Erythroblast (primary cell): ENCODE data around the gene FAIM2.
"Not testable (repeated sequence)": the region's sequence is repeated elsewhere in the genome, so short reads cannot be mapped to it uniquely, and the experiment has no call there.

ENCODE experiments used
- GATA1 ChIP-seq: IDR thresholded peaks from 2 replicates; pipeline ENCODE4 v1.6.1; 2011; ENCODE audit warnings: low read depth, mild to moderate bottlenecking, control low read depth, low read length, moderate library complexity
- POLR2A ChIP-seq: IDR thresholded peaks from 2 replicates; pipeline ENCODE4 v1.6.1; 2011; ENCODE audit warnings: mild to moderate bottlenecking, low read length

DNA sequence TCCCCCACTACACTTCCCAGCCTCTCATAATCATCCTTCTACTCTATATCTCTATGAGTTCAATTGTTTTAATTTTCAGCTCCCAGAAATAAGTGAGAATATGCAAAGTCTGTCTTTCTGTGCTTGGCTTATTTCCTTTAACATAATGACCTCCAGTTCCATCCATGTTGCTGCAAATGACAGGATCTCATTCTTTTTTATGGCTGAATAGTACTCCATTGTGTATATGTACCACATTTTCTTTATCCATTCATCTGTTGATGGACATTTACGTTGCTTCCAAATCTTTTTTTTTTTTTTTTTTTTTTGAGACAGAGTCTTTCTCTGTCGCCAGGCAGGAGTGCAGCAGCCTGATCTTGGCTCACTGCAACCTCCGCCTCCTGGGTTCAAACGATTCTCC lies 47.8 kb downstream of the FAIM2 start:
- not testable (repeated sequence) for TF ChIP-seq POLR2A, GATA1
